Measurements from ENCODE around the gene PCNX1.

DNA sequence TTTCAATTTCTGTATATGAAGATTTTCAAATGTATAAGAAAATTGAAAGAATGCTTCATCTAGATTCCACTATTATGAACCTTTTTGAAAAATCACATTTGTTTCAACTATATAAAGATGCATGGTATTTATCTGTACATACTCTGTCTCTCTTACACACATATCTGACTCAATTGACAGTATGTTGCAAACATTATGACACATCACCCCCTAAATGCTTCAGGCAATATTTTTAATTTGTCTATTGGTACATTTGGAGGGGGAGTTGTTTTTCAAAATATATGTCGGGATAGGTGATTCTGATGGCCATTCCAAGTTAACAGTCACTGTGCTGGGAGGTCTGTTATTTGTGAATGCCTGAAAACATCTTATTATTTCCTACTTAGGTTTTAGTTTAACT, 14.4 kb downstream of the PCNX1 start:
- no peak for TF ChIP-seq CTCF (conservative IDR thresholded peaks at IDR 0.05 in 1 of 2, IDR thresholded peaks at IDR 0.05 in 1 of 2; ENCODE audit: low read depth in 1 of 2, low read length in 2 of 2)
- TF ChIP-seq EZH2 (IDR thresholded peaks at IDR 0.05; ENCODE audit: low read length, missing control alignments): no peak
